ENCODE data around the gene SGPP1. TPM values are rescaled to one million over a fixed set of nuclear protein-coding genes. Genes with fewer than 3 reads are reported as not detected.

SGPP1 gene
- total RNA-seq, 4 donors from 2014 or later, result 18.0 to 26.8 (median 19.3) TPM

DNA sequence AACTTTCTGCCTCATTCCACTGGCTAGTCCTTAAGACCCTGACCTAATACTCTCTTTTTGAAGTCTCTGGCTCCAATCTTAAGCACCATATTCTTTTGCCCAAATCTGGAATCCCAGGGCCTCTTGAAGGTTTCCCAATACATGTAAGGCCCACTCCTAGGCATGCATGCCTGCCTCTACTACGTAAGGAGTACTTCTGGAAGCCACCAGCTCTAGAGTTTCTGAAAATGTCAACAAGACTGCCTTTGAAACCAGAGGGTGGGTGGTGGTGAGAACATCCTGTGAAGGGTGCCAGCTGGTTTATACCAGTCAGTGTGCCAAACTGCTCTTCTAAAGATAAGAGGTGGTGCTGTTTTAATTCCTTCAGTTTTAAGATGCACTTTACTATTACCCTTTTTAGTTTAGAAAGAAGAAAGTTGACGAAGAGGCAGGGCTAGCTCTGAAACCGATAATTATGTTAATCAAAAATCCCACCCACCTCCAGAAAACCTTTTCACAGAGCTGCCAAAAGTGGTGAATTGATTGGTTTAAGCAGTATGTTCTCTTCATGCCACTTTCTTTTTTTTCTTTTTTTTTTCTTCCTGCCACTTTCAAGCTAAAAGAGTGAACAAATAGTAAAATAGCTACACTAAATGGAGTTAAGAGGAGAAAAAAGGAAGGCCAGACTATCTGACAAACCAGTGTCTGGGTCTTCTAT lies 77.5 kb downstream of the SGPP1 start:
- no peaks in the 10 kb centered on the region for H3K9me3 ChIP-seq
- H3K4me1 ChIP-seq, result no peaks in the 10 kb centered on the region
- no peak for TF ChIP-seq POLR2A (IDR thresholded peaks at IDR 0.05; ENCODE audit: low read depth)
- no peak for TF ChIP-seq POLR2AphosphoS5 (IDR thresholded peaks at IDR 0.05)
- no peak for TF ChIP-seq EP300 (IDR thresholded peaks at IDR 0.05)
- TF ChIP-seq, protein P1, sequence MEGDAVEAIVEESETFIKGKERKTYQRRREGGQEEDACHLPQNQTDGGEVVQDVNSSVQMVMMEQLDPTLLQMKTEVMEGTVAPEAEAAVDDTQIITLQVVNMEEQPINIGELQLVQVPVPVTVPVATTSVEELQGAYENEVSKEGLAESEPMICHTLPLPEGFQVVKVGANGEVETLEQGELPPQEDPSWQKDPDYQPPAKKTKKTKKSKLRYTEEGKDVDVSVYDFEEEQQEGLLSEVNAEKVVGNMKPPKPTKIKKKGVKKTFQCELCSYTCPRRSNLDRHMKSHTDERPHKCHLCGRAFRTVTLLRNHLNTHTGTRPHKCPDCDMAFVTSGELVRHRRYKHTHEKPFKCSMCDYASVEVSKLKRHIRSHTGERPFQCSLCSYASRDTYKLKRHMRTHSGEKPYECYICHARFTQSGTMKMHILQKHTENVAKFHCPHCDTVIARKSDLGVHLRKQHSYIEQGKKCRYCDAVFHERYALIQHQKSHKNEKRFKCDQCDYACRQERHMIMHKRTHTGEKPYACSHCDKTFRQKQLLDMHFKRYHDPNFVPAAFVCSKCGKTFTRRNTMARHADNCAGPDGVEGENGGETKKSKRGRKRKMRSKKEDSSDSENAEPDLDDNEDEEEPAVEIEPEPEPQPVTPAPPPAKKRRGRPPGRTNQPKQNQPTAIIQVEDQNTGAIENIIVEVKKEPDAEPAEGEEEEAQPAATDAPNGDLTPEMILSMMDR (IDR thresholded peaks at IDR 0.05), result no peak
- H3K36me3 ChIP-seq, result peaks cover 0 to 6% (median 0%) of the 10 kb centered on the region in 4 donors
- H3K4me3 ChIP-seq, result no peak overlapping the region
- no peak overlapping the region for H3K27ac ChIP-seq (replicated peaks in 1 of 4)
- intact Hi-C loops (cut with DNase I), result no loop called here
- no peaks in the 10 kb centered on the region for H3K27me3 ChIP-seq
- WGBS, result 98% methylated on average over 3 of the region's 3 CpGs
- DNase-seq (ENCODE audit: extremely low spot score), result no peak

DNA sequence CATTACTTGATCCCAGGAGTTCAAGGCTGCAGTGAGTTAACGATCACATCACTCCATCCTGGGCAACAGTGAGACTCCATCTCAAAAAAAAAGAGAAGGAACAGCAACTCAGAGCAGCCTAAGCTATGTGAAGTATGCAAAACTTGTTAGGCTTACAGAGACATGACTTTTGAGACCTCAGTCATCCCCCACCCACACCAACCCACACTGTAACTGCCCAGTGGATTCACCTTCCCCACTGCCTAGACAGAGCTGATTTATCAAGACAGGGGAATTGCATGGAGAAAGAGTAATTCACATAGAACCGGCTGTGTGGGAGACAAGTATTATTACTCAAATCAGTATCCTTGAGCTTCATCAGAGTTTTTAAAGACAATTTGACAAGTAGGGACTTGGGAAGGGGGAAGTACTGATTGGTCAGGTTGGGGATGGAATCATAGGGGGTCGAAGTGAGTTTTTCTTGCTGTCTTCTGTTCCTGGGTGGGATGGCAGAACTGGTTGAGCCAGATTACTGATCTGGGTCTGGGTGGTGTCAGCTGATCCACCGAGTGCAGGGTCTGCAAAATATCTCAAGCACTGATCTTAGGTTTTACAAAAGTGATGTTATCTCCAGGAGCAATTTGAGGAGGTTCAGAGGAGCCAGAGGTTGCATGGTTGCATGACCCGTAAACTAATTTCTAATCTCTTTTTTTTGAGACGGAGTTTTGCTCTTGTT lies 80.0 kb downstream of the SGPP1 start:
- DNase-seq (ENCODE audit: extremely low spot score), result no peak
- Histone ChIP-seq H3K9me3 (no peaks in the 10 kb centered on the region), H3K4me3 (no peak overlapping the region), H3K36me3 (peaks cover 0 to under 1% (median 0%) of the 10 kb centered on the region in 4 donors), H3K4me1 (peaks cover 0 to 2% (median 2%) of the 10 kb centered on the region in 4 donors), H3K27ac (replicated peaks in 1 of 4) (no peak overlapping the region), H3K27me3 (no peaks in the 10 kb centered on the region)
- 84% methylated on average over 6 of the region's 6 CpGs for WGBS
- TF ChIP-seq POLR2A (IDR thresholded peaks at IDR 0.05; ENCODE audit: low read depth) (no peak), EP300 (IDR thresholded peaks at IDR 0.05) (no peak), POLR2AphosphoS5 (IDR thresholded peaks at IDR 0.05) (no peak)
- TF ChIP-seq, protein P1 (IDR thresholded peaks at IDR 0.05), result no peak
- intact Hi-C loops (cut with DNase I), result loop anchor here (10.0 kb wide), 1 partner anchor 117 kb away; no protein-coding TSS in a partner anchor

DNA sequence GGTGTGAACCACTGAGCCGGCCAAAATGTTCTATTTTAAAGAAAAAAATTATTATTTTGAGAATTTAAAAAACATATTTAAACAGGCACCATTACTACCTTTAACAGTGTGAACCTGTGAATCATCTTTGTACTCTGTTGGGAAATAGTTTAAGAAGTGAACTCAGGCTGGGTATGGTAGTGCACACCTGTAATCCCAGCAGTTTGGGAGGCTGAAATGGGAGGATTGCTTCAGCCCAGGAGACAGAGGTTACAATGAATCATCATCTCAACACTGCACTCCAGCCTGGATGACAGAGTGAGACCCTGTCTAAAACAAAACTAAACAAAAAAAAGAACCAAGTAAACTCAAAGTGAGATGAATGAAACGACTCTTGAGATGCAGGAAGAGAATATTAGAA lies 83.1 kb downstream of the SGPP1 start:
- H3K4me1 ChIP-seq, result peaks cover 5 to 17% (median 14%) of the 10 kb centered on the region in 4 donors
- TF ChIP-seq, protein P1 (IDR thresholded peaks at IDR 0.05), result no peak
- no peak for TF ChIP-seq POLR2AphosphoS5 (IDR thresholded peaks at IDR 0.05)
- TF ChIP-seq POLR2A (IDR thresholded peaks at IDR 0.05; ENCODE audit: low read depth), result no peak
- no peak for TF ChIP-seq EP300 (IDR thresholded peaks at IDR 0.05)
- intact Hi-C loops (cut with DNase I), result loop anchor here (5.0 to 10.0 kb wide), 4 partner anchors 83 to 257 kb away; partner anchors contain the start of genes PPP2R5E and SGPP1
- no peak overlapping the region for H3K27ac ChIP-seq (replicated peaks in 1 of 4)
- no peaks in the 10 kb centered on the region for H3K36me3 ChIP-seq
- DNase-seq (ENCODE audit: extremely low spot score), result no peak
- WGBS, result 80% methylated on average over 2 of the region's 2 CpGs
- no peaks in the 10 kb centered on the region for H3K27me3 ChIP-seq
- H3K9me3 ChIP-seq, result no peaks in the 10 kb centered on the region
- no peak overlapping the region for H3K4me3 ChIP-seq

DNA sequence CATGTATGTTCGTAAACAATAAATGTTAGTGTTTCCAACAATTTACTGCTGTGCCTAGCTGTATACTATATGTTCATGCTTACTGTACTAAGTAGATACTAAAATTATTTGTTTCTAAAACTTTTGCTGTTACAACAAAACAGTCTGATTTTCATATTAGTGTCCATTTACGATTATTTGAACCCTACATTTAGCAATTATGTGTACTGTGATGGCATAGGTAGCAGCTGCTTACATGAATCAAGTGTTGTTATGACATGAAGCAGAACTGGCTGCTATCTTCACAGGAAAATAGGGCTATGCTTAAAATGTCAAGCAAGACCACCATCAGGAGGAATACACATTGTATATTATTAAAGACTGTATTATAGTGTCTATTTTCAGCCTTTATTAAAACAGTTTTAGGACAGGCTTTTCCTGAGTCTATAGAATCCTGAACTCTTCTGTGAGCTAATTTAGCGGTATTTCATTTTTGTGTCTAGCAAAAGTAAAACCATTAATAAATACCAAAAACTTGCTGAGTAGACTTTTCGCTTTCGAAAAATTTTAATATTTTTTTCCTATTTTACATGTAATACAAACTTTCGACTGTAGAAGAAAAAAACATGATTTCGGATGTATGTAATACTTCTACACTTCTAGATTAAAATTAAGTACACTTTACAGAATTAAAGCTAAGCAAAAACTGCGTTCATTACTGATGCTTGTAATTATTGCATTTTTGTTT lies 85.0 kb downstream of the SGPP1 start:
- intact Hi-C loops (cut with DNase I), result loop anchor here (5.0 to 10.0 kb wide), 4 partner anchors 84 to 256 kb away; partner anchors contain the start of genes PPP2R5E and SGPP1

More for the DNA sequence above, 85.0 kb downstream of the SGPP1 start:
- H3K27me3 ChIP-seq, result no peaks in the 10 kb centered on the region
- H3K27ac ChIP-seq (replicated peaks in 1 of 4), result peak overlapping the region; percentile 89 to 93 (median 92)
- peak overlapping the region; percentile 63 to 77 (median 68) for H3K4me3 ChIP-seq
- no peaks in the 10 kb centered on the region for H3K9me3 ChIP-seq
- no peak for DNase-seq (ENCODE audit: extremely low spot score)
- WGBS, result 54% methylated on average over 8 of the region's 8 CpGs
- no peak for TF ChIP-seq POLR2A (IDR thresholded peaks at IDR 0.05; ENCODE audit: low read depth)
- no peak for TF ChIP-seq EP300 (IDR thresholded peaks at IDR 0.05)
- TF ChIP-seq POLR2AphosphoS5 (IDR thresholded peaks at IDR 0.05), result no peak
- TF ChIP-seq, protein P1 (IDR thresholded peaks at IDR 0.05), result no peak
- peaks cover 5 to 17% (median 16%) of the 10 kb centered on the region in 4 donors for H3K4me1 ChIP-seq
- no peaks in the 10 kb centered on the region for H3K36me3 ChIP-seq

All from esophagus muscularis mucosa (tissue), 4 donors.